Epithelial cell of proximal tubule (primary cell): ENCODE data around the gene NHS. TPM values are rescaled to one million over a fixed set of nuclear protein-coding genes. Genes with fewer than 3 reads are reported as not detected.

Experiments used
- DNase-seq: peaks from one replicate; pipeline ENCODE4 v3.0.0-alpha.2; 2011; ENCODE audit warnings: low read depth
- H3K4me3 ChIP-seq: 2 replicates; pipeline ENCODE4 v1.5.1; 2011; ENCODE audit warnings: low read depth, mild to moderate bottlenecking, low read length
- total RNA-seq: library from RNA; depleted of rRNA; stranded (reverse); fragments of >200 nt; gene quantifications from 2 replicates; pipeline ENCODE4 v1.2.3, GENCODE V29; 2015
- TF ChIP-seq, protein P1 (sequence below): conservative IDR thresholded peaks from 2 replicates; pipeline ENCODE4 v1.5.1; 2012; ENCODE audit warnings: low read depth, mild to moderate bottlenecking, low read length

Gene NHS
- total RNA-seq, 1 donor from 2014 or later = 7.6 TPM

DNA sequence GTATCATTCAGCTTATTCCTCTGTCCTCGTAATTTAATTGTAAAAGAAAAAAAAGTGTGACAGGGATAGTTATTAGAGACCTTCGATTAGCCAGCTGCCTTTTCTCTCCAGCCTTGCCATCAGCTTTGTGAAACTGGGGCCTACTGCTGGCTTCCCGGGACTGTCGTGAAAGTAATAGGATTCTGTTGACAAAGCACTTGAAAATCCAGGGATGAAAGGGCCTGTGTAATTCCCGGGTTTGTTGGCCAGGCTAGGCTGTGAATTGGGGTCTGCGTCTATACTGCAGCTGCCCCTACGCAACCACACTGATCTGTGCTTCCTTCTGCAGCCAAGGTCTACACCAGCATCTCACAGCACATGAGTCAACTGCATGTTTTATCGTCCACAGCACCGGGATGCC, 241.9 kb downstream of the NHS start:
- TF ChIP-seq, protein P1, sequence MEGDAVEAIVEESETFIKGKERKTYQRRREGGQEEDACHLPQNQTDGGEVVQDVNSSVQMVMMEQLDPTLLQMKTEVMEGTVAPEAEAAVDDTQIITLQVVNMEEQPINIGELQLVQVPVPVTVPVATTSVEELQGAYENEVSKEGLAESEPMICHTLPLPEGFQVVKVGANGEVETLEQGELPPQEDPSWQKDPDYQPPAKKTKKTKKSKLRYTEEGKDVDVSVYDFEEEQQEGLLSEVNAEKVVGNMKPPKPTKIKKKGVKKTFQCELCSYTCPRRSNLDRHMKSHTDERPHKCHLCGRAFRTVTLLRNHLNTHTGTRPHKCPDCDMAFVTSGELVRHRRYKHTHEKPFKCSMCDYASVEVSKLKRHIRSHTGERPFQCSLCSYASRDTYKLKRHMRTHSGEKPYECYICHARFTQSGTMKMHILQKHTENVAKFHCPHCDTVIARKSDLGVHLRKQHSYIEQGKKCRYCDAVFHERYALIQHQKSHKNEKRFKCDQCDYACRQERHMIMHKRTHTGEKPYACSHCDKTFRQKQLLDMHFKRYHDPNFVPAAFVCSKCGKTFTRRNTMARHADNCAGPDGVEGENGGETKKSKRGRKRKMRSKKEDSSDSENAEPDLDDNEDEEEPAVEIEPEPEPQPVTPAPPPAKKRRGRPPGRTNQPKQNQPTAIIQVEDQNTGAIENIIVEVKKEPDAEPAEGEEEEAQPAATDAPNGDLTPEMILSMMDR = no peak
- no peak overlapping the region for H3K4me3 ChIP-seq
- no peak for DNase-seq

DNA sequence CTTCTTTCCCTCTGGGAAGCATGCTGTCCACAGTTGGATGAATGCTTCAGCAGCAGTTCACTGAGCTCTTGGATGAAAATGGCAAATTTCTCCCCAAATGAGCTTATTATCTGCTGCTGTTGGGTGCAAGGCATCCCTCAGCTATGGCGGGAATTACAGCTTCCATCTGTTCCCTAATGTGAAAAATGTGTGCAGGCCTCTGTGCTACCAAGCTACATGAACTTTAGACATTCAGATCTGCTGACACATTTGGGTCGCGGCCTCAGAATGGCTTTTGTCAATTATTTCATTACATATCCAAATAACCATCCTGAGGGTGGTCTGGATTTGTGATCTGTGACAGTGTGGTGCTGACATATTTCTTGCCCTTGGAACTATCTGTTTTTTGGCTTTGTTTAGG, 242.8 kb downstream of the NHS start:
- no peak overlapping the region for H3K4me3 ChIP-seq
- no peak for DNase-seq
- TF ChIP-seq, protein P1 = no peak

DNA sequence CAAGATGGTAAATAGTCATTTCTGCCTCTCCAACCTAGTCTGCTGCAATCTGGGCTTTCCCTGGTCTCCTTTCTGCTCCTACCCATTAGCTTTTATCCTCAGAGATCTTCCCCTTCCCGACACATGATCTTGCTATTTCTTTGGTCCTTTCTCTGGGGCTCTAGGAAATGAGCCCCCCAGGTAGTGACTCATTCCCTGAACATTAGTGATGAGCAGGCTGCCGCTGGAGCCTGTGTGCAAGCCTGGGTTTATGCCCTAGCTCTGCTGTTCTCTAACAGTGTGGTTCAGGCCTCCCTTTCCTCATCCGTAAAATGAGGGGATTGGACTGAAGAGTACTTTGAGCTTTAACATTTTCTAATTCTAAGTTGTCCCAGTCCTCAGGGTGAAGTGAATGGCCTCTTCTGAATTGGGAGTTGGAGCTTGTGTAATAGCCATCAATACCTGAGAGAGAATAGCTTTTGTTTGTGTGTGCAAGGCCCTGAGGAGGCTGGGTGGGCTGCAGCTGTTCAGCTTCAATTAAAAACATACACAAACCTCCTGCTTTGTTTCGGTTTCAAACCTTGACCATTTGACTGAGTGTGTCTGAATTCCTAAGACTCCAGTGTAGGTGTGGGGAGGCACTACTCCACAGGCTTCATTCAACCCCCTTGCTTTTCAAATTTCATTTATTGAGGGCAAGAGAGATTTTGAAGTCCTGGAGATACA, 246.7 kb downstream of the NHS start:
- no peak for DNase-seq
- TF ChIP-seq, protein P1 = no peak
- no peak overlapping the region for H3K4me3 ChIP-seq

DNA sequence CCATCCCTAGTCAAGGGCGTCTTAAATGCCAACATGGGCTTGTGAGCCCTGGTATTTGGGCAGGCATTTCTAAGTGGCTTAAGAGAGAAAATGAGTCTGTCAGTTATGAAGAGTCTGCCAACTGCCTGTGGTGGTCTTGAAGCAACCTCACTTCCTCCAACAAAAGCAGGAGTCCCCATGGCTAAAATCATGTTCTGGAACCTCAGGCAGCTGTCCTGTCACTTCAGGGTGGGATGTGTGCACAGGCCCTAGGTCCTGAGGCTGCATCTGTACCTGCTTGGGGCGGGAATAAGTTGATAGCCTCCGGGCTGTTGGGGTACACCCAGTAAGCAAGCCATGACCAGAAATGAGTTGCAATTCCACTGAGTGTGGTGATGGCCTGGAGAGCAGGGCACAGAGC, 247.3 kb downstream of the NHS start:
- H3K4me3 ChIP-seq = no peak overlapping the region
- DNase-seq = no peak
- TF ChIP-seq, protein P1 = no peak

DNA sequence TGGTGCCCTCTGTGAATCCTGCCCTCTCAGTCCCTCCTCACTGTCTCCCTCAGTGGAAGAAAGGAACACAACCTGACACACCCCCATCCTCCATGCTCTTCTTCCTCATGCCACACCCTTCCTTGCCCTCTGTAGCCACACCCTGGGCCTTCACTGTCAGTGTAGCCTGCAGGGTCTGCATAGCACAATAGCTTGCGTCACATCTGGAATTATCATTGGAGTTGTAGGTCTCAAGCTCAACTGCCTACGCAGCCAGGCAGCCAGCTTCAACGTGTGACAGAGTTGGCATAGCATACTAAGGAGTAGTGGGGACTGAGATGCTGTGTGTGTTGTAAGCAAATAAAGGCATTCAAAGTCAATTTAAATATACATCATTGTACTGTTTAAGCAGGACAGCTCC, 248.8 kb downstream of the NHS start:
- no peak for DNase-seq
- no peak overlapping the region for H3K4me3 ChIP-seq
- TF ChIP-seq, protein P1 = no peak

DNA sequence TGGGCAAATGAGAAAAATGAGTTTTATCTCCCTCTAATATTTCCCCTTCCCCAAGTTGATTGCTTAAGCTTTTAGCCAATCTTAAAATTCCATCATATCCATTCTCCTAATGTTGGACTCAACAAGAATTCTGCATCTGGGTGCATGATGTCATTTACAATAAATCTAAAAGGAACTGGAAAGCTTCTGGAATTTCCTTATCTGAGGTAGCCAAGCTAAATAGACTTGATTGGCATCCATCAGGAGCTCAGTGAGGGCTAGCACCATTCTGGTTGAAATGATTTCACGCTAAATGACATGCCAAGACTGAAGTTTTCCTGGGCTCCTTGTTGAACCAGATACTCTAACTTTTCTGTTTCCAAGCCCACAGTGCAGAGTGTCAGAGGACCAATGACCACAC, 252.0 kb downstream of the NHS start:
- no peak overlapping the region for H3K4me3 ChIP-seq
- TF ChIP-seq, protein P1 = no peak
- DNase-seq = no peak

DNA sequence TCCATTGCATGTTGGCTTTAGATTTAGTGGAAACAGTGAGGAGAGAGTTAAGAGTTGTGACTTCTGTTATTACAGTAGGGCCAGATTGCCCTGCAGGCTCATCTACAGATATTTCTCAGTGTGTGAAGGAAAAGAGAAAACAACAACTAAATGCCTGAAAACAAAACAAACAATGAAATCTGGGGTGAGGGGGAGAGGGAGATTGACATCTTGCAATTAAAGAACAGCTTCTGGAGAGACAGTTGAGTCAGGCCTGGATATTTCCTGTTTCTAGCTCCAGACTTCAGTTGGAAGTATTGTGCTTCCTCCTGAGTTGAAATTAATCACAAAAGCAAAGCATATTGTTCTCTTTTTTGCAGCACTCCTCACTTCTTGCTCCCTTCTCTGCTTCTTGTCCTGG, 254.0 kb downstream of the NHS start:
- DNase-seq = no peak
- TF ChIP-seq, protein P1 = no peak
- no peak overlapping the region for H3K4me3 ChIP-seq
